GM23338 (cell line): Measurements from ENCODE around the gene MCC.

Experiments
- CREB1 ChIP-seq: fragments of 250-450 bp; sonication (Bioruptor Pico); IDR thresholded peaks from 2 replicates; pipeline ENCODE4 v1.5.0; 2020; ENCODE audit warnings: low read depth, mild to moderate bottlenecking, moderate library complexity
- ETS1 ChIP-seq: IDR thresholded peaks from 2 replicates; pipeline ENCODE4 v1.6.1; 2016; ENCODE audit warnings: antibody characterized with exemption
- EZH2 ChIP-seq: fragments of 200-600 bp; sonication (generic); IDR thresholded peaks from one replicate; pipeline ENCODE4 v1.8.0; 2017; ENCODE audit warnings: antibody characterized with exemption, mild to moderate bottlenecking, low read depth; ENCODE audit not compliant: unreplicated experiment
- EZH2phosphoT487 ChIP-seq: fragments of 200-600 bp; sonication (generic); IDR thresholded peaks from one replicate; pipeline ENCODE4 v1.8.1; 2018; ENCODE audit warnings: antibody characterized with exemption; ENCODE audit not compliant: unreplicated experiment
- JUNB ChIP-seq: IDR thresholded peaks from one replicate; pipeline ENCODE4 v1.6.1; 2016; ENCODE audit warnings: antibody characterized with exemption; ENCODE audit not compliant: unreplicated experiment
- NANOG ChIP-seq: IDR thresholded peaks from 2 replicates; pipeline ENCODE4 v1.6.1; 2016; ENCODE audit warnings: antibody characterized with exemption, borderline replicate concordance
- POLR2AphosphoS5 ChIP-seq: IDR thresholded peaks from 2 replicates; pipeline ENCODE4 v1.6.1; 2016; ENCODE audit warnings: antibody characterized with exemption, low read depth
- STAT1 ChIP-seq: IDR thresholded peaks from one replicate; pipeline ENCODE4 v1.6.1; 2016; ENCODE audit warnings: antibody characterized with exemption; ENCODE audit not compliant: unreplicated experiment
- ZNF114 ChIP-seq: fragments of 250-450 bp; sonication (Bioruptor Pico); IDR thresholded peaks from 2 replicates; pipeline ENCODE4 v1.5.0; 2020; ENCODE audit warnings: mild to moderate bottlenecking, moderate library complexity
- ZNF462 ChIP-seq: fragments of 250-450 bp; sonication (Bioruptor Pico); IDR thresholded peaks from 2 replicates; pipeline ENCODE4 v1.5.0; 2020; ENCODE audit warnings: mild to moderate bottlenecking, moderate library complexity
- TF ChIP-seq, protein P1 (sequence below), 2 experiments: fragments of 200-600 bp in 1 of 2; sonication (generic) in 1 of 2; conservative IDR thresholded peaks; 2 replicates each; pipeline versions ENCODE4 v1.5.1 to v1.6.1; 2016 to 2017; ENCODE audit warnings: antibody characterized with exemption in 2 of 2, low read depth in 2 of 2, mild to moderate bottlenecking in 2 of 2, moderate library complexity in 1 of 2
- TF ChIP-seq, protein P2 (sequence below): IDR thresholded peaks from one replicate; pipeline ENCODE4 v1.6.1; 2018; ENCODE audit warnings: antibody characterized with exemption; ENCODE audit not compliant: unreplicated experiment

- TF ChIP-seq, protein P1, sequence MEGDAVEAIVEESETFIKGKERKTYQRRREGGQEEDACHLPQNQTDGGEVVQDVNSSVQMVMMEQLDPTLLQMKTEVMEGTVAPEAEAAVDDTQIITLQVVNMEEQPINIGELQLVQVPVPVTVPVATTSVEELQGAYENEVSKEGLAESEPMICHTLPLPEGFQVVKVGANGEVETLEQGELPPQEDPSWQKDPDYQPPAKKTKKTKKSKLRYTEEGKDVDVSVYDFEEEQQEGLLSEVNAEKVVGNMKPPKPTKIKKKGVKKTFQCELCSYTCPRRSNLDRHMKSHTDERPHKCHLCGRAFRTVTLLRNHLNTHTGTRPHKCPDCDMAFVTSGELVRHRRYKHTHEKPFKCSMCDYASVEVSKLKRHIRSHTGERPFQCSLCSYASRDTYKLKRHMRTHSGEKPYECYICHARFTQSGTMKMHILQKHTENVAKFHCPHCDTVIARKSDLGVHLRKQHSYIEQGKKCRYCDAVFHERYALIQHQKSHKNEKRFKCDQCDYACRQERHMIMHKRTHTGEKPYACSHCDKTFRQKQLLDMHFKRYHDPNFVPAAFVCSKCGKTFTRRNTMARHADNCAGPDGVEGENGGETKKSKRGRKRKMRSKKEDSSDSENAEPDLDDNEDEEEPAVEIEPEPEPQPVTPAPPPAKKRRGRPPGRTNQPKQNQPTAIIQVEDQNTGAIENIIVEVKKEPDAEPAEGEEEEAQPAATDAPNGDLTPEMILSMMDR (conservative IDR thresholded peaks at IDR 0.05; ENCODE audit: low read depth in 2 of 2): no peak
- TF ChIP-seq, protein P2, sequence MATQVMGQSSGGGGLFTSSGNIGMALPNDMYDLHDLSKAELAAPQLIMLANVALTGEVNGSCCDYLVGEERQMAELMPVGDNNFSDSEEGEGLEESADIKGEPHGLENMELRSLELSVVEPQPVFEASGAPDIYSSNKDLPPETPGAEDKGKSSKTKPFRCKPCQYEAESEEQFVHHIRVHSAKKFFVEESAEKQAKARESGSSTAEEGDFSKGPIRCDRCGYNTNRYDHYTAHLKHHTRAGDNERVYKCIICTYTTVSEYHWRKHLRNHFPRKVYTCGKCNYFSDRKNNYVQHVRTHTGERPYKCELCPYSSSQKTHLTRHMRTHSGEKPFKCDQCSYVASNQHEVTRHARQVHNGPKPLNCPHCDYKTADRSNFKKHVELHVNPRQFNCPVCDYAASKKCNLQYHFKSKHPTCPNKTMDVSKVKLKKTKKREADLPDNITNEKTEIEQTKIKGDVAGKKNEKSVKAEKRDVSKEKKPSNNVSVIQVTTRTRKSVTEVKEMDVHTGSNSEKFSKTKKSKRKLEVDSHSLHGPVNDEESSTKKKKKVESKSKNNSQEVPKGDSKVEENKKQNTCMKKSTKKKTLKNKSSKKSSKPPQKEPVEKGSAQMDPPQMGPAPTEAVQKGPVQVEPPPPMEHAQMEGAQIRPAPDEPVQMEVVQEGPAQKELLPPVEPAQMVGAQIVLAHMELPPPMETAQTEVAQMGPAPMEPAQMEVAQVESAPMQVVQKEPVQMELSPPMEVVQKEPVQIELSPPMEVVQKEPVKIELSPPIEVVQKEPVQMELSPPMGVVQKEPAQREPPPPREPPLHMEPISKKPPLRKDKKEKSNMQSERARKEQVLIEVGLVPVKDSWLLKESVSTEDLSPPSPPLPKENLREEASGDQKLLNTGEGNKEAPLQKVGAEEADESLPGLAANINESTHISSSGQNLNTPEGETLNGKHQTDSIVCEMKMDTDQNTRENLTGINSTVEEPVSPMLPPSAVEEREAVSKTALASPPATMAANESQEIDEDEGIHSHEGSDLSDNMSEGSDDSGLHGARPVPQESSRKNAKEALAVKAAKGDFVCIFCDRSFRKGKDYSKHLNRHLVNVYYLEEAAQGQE: no peak
- TF ChIP-seq JUNB (no peak), ZNF462 (CRISPR knock-in tag) (no peak), EZH2 (no peak), POLR2AphosphoS5 (no peak), CREB1 (CRISPR knock-in tag) (no peak), EZH2phosphoT487 (no peak), ETS1 (no peak), STAT1 (no peak), ZNF114 (CRISPR knock-in tag) (no peak), NANOG (no peak)
Measured at GRCh38 chr5:113359419-113359818, 128.8 kb downstream of the MCC start.
